Kidney (tissue), 14 donors: Measurements from ENCODE around the gene DNLZ. TPM values are rescaled to one million over a fixed set of nuclear protein-coding genes. Genes with fewer than 3 reads are reported as not detected.

ENCODE experiments used
- DNase-seq, 5 donors: peaks; one replicate each; pipeline ENCODE4 v3.0.0-alpha.2; 2013 to 2020
- FAIRE-seq: peaks from 2 replicates; lab custom pipeline; 2012; peaks lifted over from hg19 to GRCh38; lab: Jason Lieb, UNC
- H3K27ac ChIP-seq, 2 donors: one replicate each; pipeline ENCODE4 v1.7.0; 2013; ENCODE audit warnings: low read depth in 2 of 2, low read length in 2 of 2, inconsistent platforms in 1 of 2
- H3K27me3 ChIP-seq: one replicate; pipeline ENCODE4 v1.7.1; 2013; ENCODE audit warnings: low read length, inconsistent platforms; ENCODE audit not compliant: control insufficient read depth, insufficient read depth
- H3K36me3 ChIP-seq, 3 donors: one replicate each; pipeline versions ENCODE4 v1.7.0 to v1.7.1; 2013; ENCODE audit warnings: low read length in 3 of 3, control low read depth in 1 of 3, inconsistent platforms in 1 of 3; ENCODE audit not compliant: insufficient read depth in 3 of 3, control insufficient read depth in 2 of 3
- H3K4me1 ChIP-seq, 3 donors: one replicate each; pipeline versions ENCODE4 v1.7.0 to v1.7.1; 2013; ENCODE audit warnings: low read length in 3 of 3, inconsistent platforms in 1 of 3, low read depth in 1 of 3; ENCODE audit not compliant: control insufficient read depth in 2 of 3, insufficient read depth in 2 of 3
- H3K4me3 ChIP-seq, 3 donors: one replicate each; pipeline versions ENCODE4 v1.7.0 to v1.8.1; 2013; ENCODE audit warnings: low read length in 3 of 3, control low read depth in 1 of 3, inconsistent platforms in 1 of 3
- H3K9ac ChIP-seq, 3 donors: one replicate each; pipeline versions ENCODE4 v1.7.0 to v1.7.1; 2013; ENCODE audit warnings: low read length in 3 of 3, control low read depth in 1 of 3, inconsistent platforms in 1 of 3
- H3K9me3 ChIP-seq, 3 donors: one replicate each; pipeline versions ENCODE4 v1.7.0 to v1.7.1; 2013; ENCODE audit warnings: low read length in 3 of 3, control low read depth in 1 of 3, inconsistent platforms in 1 of 3; ENCODE audit not compliant: control insufficient read depth in 2 of 3, insufficient read depth in 1 of 3
- intact Hi-C: fragments of 100-400 bp; cut with DNase I; formaldehyde crosslinking; loops from one replicate; pipeline ENCODE4 v1.11.1; 2022
- polyA plus RNA-seq: library from polyadenylated mRNA; stranded (reverse); fragments of 350-450 nt; fragmentation: Illumina TruSeq; extraction: RNeasy Lipid Tissue Mini Kit (QIAGEN cat#74804); gene quantifications from one replicate; pipeline ENCODE4 v1.2.3, GENCODE V29; 2014; ENCODE audit warnings: low read depth, low replicate concordance; ENCODE audit not compliant: insufficient read depth
- total RNA-seq: library from RNA; stranded (reverse); fragmentation: NEBNext Ultra II Directional; extraction: Animal tissue kit (Norgen Biotek cat#: 25700); gene quantifications from one replicate; pipeline ENCODE4 v1.2.1, GENCODE V29; 2021
- TF ChIP-seq, protein P1 (sequence below): IDR thresholded peaks from 3 replicates; pipeline ENCODE4 v1.5.1; 2012; ENCODE audit warnings: mild to moderate bottlenecking, moderate library complexity, borderline replicate concordance; ENCODE audit not compliant: insufficient read depth; ENCODE audit errors: extremely low read depth
- donor health status: control.
- donor health status: control.
- donor health status: control.
- donor health status: control.
- donor health status: control.
- donor health status: DM: yes; HTN: yes; CAD: no.
- donor health status: Normal renal cell carcinoma (clear cell type).

Gene DNLZ
- total and polyA plus RNA-seq, 2 donors from 2014 or later: 22.1 to 30.4 TPM

DNA sequence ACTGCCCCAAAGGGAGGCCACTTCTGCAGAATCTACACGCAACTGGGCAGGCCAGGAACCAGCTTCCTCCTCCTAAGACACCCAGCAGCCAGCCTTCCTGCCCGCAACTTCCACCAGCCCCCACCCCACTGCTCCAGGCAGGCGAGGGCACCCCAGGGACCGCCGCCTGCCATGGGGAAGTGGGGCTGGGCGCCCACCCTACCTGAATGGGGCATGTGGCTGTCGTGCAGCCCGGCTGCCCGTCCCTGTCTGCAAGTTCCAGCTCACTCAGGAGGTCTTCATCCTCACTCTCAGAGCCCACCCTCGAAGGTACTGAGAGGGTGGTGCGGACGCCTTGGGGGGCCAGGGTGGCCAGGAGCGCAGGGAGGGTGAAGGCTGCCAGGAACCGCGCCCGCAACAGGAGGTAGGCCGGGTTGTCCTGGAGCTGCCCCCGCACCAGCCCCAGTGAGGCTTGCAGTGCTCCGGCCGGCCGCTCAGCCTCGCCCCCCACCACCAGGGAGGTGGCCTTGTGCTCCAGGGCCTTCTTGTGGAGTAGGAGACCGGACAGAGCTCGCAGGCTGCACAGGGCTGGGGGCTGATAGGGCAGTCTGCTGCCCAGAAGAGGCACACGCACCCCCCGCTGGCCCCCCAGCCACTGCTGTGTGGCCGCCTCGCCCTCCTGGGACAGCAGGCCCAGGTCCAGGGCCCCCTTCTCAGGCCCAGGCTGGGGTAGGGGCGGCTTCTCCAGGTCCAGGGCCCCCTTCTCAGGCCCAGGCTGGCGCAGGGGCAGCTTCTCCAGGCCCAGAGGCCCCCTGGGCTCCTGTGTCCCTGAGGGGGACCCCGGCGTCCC, 14.0 kb upstream of the DNLZ start:
- FAIRE-seq: no peak

DNA sequence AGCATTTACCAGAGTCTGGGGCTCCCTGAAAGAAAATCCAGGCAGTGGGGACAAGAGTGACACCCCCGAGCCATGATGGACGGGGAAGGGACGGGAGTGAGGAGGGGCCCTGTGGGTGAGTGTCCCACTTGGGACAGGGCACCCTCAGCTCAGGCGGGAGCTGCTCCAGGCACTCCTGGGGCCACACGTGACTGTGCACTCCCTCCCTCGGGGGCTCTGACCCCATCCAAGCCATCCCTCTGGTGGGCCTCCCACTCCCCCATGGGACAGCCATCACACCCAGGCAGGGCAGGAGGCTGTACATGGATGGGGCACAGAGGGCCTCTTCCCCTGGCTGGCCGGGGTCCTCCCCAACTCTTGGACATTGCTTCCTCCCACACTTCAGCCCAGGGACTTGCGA, 12.9 kb upstream of the DNLZ start:
- H3K9ac ChIP-seq: no peak overlapping the region
- H3K27ac ChIP-seq: no peak overlapping the region
- TF ChIP-seq, protein P1, sequence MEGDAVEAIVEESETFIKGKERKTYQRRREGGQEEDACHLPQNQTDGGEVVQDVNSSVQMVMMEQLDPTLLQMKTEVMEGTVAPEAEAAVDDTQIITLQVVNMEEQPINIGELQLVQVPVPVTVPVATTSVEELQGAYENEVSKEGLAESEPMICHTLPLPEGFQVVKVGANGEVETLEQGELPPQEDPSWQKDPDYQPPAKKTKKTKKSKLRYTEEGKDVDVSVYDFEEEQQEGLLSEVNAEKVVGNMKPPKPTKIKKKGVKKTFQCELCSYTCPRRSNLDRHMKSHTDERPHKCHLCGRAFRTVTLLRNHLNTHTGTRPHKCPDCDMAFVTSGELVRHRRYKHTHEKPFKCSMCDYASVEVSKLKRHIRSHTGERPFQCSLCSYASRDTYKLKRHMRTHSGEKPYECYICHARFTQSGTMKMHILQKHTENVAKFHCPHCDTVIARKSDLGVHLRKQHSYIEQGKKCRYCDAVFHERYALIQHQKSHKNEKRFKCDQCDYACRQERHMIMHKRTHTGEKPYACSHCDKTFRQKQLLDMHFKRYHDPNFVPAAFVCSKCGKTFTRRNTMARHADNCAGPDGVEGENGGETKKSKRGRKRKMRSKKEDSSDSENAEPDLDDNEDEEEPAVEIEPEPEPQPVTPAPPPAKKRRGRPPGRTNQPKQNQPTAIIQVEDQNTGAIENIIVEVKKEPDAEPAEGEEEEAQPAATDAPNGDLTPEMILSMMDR: no peak
- no peak for DNase-seq
- intact Hi-C loops: no loop called here
- no peaks in the 10 kb centered on the region for H3K27me3 ChIP-seq
- no peaks in the 10 kb centered on the region for H3K9me3 ChIP-seq
- no peak for FAIRE-seq
- peaks cover 0 to 13% (median 3%) of the 10 kb centered on the region in 3 donors for H3K4me1 ChIP-seq
- H3K4me3 ChIP-seq: no peak overlapping the region
- no peaks in the 10 kb centered on the region for H3K36me3 ChIP-seq

More for the DNA sequence above, 14.0 kb upstream of the DNLZ start:
- H3K4me3 ChIP-seq: no peak overlapping the region
- H3K27ac ChIP-seq: no peak overlapping the region
- intact Hi-C loops: no loop called here
- peaks cover 0 to 9% (median 3%) of the 10 kb centered on the region in 3 donors for H3K4me1 ChIP-seq
- DNase-seq: no peak
- TF ChIP-seq, protein P1: no peak
- no peaks in the 10 kb centered on the region for H3K9me3 ChIP-seq
- peaks cover 0 to 2% (median 0%) of the 10 kb centered on the region in 3 donors for H3K36me3 ChIP-seq
- no peaks in the 10 kb centered on the region for H3K27me3 ChIP-seq
- no peak overlapping the region for H3K9ac ChIP-seq

DNA sequence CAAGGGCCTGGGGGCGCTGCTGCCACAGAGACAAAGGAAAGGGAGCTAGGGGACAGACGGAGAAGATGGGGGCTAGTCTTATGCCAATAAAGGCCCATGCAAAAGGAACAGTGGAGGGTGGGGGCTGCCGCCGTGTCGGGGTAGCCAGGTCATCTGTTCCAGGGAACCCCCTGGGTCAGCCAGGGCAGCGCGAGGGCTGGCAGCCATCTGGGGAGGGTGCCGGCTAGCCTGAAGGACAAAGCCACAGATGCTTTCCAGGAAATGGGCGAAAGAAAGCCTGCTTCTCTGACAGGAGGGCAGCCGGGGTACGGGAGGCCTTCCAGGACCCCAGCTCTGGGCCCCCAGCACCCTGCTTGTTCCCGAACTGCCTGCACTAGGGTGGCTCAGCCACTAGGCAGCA, 11.6 kb upstream of the DNLZ start:
- H3K36me3 ChIP-seq: no peaks in the 10 kb centered on the region
- no peaks in the 10 kb centered on the region for H3K27me3 ChIP-seq
- H3K4me1 ChIP-seq: peaks cover 0 to 13% (median 3%) of the 10 kb centered on the region in 3 donors
- TF ChIP-seq, protein P1: no peak
- no peak for DNase-seq
- no peaks in the 10 kb centered on the region for H3K9me3 ChIP-seq
- intact Hi-C loops: no loop called here
- H3K27ac ChIP-seq: no peak overlapping the region
- H3K9ac ChIP-seq: no peak overlapping the region
- H3K4me3 ChIP-seq: no peak overlapping the region
- no peak for FAIRE-seq
